ENCODE measurements around the gene ADAMTS15.

- TF ChIP-seq CTCF (conservative IDR thresholded peaks at IDR 0.05 in 1 of 2, IDR thresholded peaks at IDR 0.05 in 1 of 2; ENCODE audit: low read depth in 1 of 2, low read length in 2 of 2) (no peak), EZH2 (IDR thresholded peaks at IDR 0.05; ENCODE audit: low read length, missing control alignments) (no peak)
Observed at GRCh38 chr11:130512662-130513061, 64.2 kb downstream of the ADAMTS15 start.
